Gastrocnemius medialis (tissue), 4 donors: ENCODE results near the gene MRPS18C.

Source experiments
- CTCF ChIP-seq, 5 experiments: fragments of 450-650 bp in 3 of 5; fragments of 200-600 bp in 2 of 5; sonication (generic) in 2 of 5; IDR thresholded peaks in 4 of 5; conservative IDR thresholded peaks in 1 of 5; 1 replicate in 4 of 5; 2 replicates in 1 of 5; pipeline ENCODE4 v1.5.1; 2016 to 2019; ENCODE audit warnings: antibody characterized with exemption in 5 of 5, mild to moderate bottlenecking in 3 of 5, moderate library complexity in 3 of 5
- POLR2A ChIP-seq, 2 donors: fragments of 450-650 bp; IDR thresholded peaks; one replicate each; pipeline ENCODE4 v1.6.1; 2017; ENCODE audit warnings: antibody characterized with exemption in 2 of 2, mild to moderate bottlenecking in 2 of 2, moderate library complexity in 2 of 2

GRCh38 chr4:83440148-83440814, 15.6 kb upstream of the MRPS18C start:
- TF ChIP-seq CTCF (IDR thresholded peaks at IDR 0.05 in 4 of 5, conservative IDR thresholded peaks at IDR 0.05 in 1 of 5) (no peak), POLR2A (IDR thresholded peaks at IDR 0.05) (no peak)
